Endothelial cell of umbilical vein (primary cell): ENCODE measurements around the gene PRRC2B. TPM values are rescaled to one million over a fixed set of nuclear protein-coding genes. Genes with fewer than 3 reads are reported as not detected.

ENCODE experiments used
- BruUV-seq: library from RNA; stranded (reverse); fragments of 400-500 nt; replicated peaks from 2 replicates; lab custom pipeline; 2021; lab: Mats Ljungman, UMichigan
- CTCF ChIA-PET: fragments of 300-600, 350-600 bp; sonication (Branson Sonifier 250); formaldehyde crosslinking; loops from one replicate; lab custom pipeline; 2021; ENCODE audit warnings: antibody characterized with exemption, inconsistent platforms; lab: Charles Lee
- POLR2A ChIA-PET: fragments of 300-600, 350-600 bp; sonication (Branson Sonifier 250); formaldehyde crosslinking; loops from one replicate; lab custom pipeline; 2021; ENCODE audit warnings: antibody characterized with exemption, inconsistent platforms; lab: Charles Lee
- DNase-seq: peaks from one replicate; pipeline ENCODE4 v3.0.0-alpha.2; 2011; ENCODE audit warnings: low read depth, low spot score
- FAIRE-seq: peaks from 2 replicates; lab custom pipeline; 2011; peaks lifted over from hg19 to GRCh38; lab: Jason Lieb, UNC
- H2AFZ ChIP-seq: 2 replicates; pipeline ENCODE4 v1.6.0; 2012; ENCODE audit warnings: low read depth, low read length, control low read depth, inconsistent platforms
- H3K27ac ChIP-seq: 2 replicates; pipeline ENCODE4 v1.5.1; 2011; ENCODE audit warnings: low read depth, mild to moderate bottlenecking, control low read depth, low read length, moderate library complexity; ENCODE audit not compliant: insufficient read depth
- H3K27me3 ChIP-seq, 2 experiments: 2 replicates each; pipeline versions ENCODE4 v1.6.0 to v1.6.1; 2011; ENCODE audit warnings: low read length in 2 of 2, mixed read lengths in 1 of 2; ENCODE audit not compliant: control insufficient read depth in 2 of 2, insufficient read depth in 2 of 2
- H3K36me3 ChIP-seq, 2 experiments: 2 replicates in 1 of 2; 3 replicates in 1 of 2; pipeline ENCODE4 v1.5.1; 2011; ENCODE audit warnings: low read length in 2 of 2, mild to moderate bottlenecking in 1 of 2, moderate library complexity in 1 of 2; ENCODE audit not compliant: control insufficient read depth in 2 of 2, insufficient read depth in 2 of 2; ENCODE audit errors: extremely low read depth in 1 of 2
- H3K4me1 ChIP-seq: 3 replicates; pipeline ENCODE4 v1.5.1; 2011; ENCODE audit warnings: mild to moderate bottlenecking, low read length; ENCODE audit not compliant: control insufficient read depth, insufficient read depth; ENCODE audit errors: extremely low read depth
- H3K4me2 ChIP-seq: 2 replicates; pipeline ENCODE4 v1.6.1; 2011; ENCODE audit warnings: low read length, control low read depth, mixed read lengths; ENCODE audit not compliant: insufficient read depth
- H3K4me3 ChIP-seq, 3 experiments: fragments of 200-600 bp in 1 of 3; sonication (generic), shearing (Covaris generic) in 1 of 3; replicated peaks in 1 of 3; 2 replicates each; pipeline ENCODE4 v1.5.1; 2011 to 2016; ENCODE audit warnings: control low read depth in 3 of 3, low read length in 3 of 3, mild to moderate bottlenecking in 2 of 3, inconsistent platforms in 1 of 3, low read depth in 1 of 3, moderate library complexity in 1 of 3; ENCODE audit not compliant: insufficient read depth in 1 of 3
- H3K79me2 ChIP-seq: 2 replicates; pipeline ENCODE4 v1.6.0; 2012; ENCODE audit warnings: low read length, inconsistent platforms; ENCODE audit not compliant: control insufficient read depth, insufficient read depth
- H3K9ac ChIP-seq: replicated peaks from 2 replicates; pipeline ENCODE3; 2011; ENCODE audit warnings: low read length, control low read depth; ENCODE audit not compliant: insufficient read depth; ENCODE audit errors: extremely low read depth
- H3K9me1 ChIP-seq: replicated peaks from 3 replicates; pipeline ENCODE4 v1.6.0; 2011; ENCODE audit warnings: mild to moderate bottlenecking, low read length; ENCODE audit not compliant: control insufficient read depth, insufficient read depth; ENCODE audit errors: extremely low read depth
- H3K9me3 ChIP-seq: replicated peaks from 2 replicates; pipeline ENCODE4 v1.5.1; 2012; ENCODE audit warnings: low read length, inconsistent platforms; ENCODE audit not compliant: control insufficient read depth, insufficient read depth
- H4K20me1 ChIP-seq: replicated peaks from 2 replicates; pipeline ENCODE3; 2011; ENCODE audit warnings: mild to moderate bottlenecking, low read length; ENCODE audit not compliant: control insufficient read depth, insufficient read depth; ENCODE audit errors: extremely low read depth
- GATA2 ChIP-seq: IDR thresholded peaks from 2 replicates; pipeline ENCODE4 v1.7.0; 2011; ENCODE audit warnings: low read depth, mild to moderate bottlenecking, moderate library complexity, mixed read lengths, low read length; ENCODE audit not compliant: insufficient read length, insufficient read depth
- JUN ChIP-seq: IDR thresholded peaks from 2 replicates; pipeline ENCODE4 v1.6.1; 2011; ENCODE audit warnings: borderline replicate concordance, low read depth; ENCODE audit not compliant: insufficient read length, insufficient read depth
- POLR2AphosphoS5 ChIP-seq: IDR thresholded peaks from 2 replicates; pipeline ENCODE4 v1.6.1; 2012; ENCODE audit warnings: low read depth, mild to moderate bottlenecking, control low read depth, low read length, moderate library complexity; ENCODE audit not compliant: insufficient read depth
- dilution Hi-C: fragments of 300-500 bp; cut with MboI; formaldehyde crosslinking; loops from one replicate; pipeline ENCODE4 v1.15.0; 2019; ENCODE audit warnings: low sequenced_read_pairs; ENCODE audit not compliant: extremely low pct_ligation_motif_present
- intact Hi-C: fragments of 100-400 bp; cut with micrococcal nuclease; formaldehyde crosslinking; loops from one replicate; pipeline ENCODE4 v1.10.0; 2022
- polyA plus RNA-seq, 4 experiments: library from polyadenylated mRNA; depleted of rRNA in 3 of 4; stranded (reverse) in 3 of 4; unstranded in 1 of 4; fragments of >200 nt; gene quantifications; 2 replicates each; pipeline versions ENCODE4 v1.2.1 to v1.2.3, GENCODE V29; 2011 to 2012; ENCODE audit warnings: missing spikeins in 1 of 4
- total RNA-seq: library from RNA; stranded (reverse); gene quantifications from 2 replicates; pipeline ENCODE4 v1.2.3, GENCODE V29; 2021
- TF ChIP-seq, protein P1 (sequence below), 2 donors: IDR thresholded peaks; 1 replicate in 1 of 2; 2 replicates in 1 of 2; pipeline ENCODE4 v1.5.1; 2011; ENCODE audit warnings: low read length in 2 of 2, mild to moderate bottlenecking in 2 of 2, moderate library complexity in 2 of 2, control low read depth in 1 of 2, inconsistent platforms in 1 of 2, low read depth in 1 of 2; ENCODE audit not compliant: insufficient read depth in 1 of 2; ENCODE audit errors: extremely low read depth in 1 of 2
- TF ChIP-seq, protein P2 (sequence below): IDR thresholded peaks from 2 replicates; pipeline ENCODE4 v1.6.1; 2011; ENCODE audit not compliant: insufficient read depth, insufficient read length

The PRRC2B gene
- total and polyA plus RNA-seq, 2 donors (not counting 3 experiments of a cell fraction or from before 2014, with no cell fraction given), result 35.6 to 256 TPM

DNA sequence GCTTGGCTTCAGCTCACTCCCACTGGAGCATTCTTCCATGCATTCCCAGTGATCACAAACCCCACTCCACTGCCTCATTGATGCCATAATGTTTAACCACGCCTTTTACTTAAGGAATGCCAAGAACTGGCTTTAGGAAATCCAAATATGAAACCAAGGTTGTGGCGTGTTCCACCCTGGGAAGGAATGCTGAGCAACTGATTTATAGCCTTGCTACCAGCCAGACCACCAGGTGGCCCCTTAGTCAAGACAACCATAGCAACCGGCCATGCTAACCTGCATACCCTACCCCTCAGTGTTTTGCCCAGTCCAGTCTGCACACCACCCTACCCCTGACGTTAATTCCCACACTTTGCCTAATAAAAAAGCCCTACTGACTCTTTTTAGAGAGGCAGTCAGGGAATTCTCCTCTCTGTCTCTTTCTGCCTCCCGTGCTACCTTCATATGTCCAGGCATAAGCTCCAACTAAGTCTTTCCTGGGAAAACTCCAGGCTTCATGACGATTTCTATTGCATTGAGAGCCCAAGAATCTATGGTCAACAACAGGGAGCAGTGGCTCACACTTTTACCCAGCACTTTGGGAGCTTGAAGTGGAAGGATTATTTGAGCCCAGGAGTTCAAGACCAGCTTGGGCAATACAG is 27.0 kb upstream of the PRRC2B start:
- dilution Hi-C loops, result no loop called here
- peak; percentile 60 for DNase-seq
- H3K9me1 ChIP-seq, result no peaks in the 10 kb centered on the region
- no peaks in the 10 kb centered on the region for H4K20me1 ChIP-seq
- no peaks in the 10 kb centered on the region for H3K9me3 ChIP-seq
- TF ChIP-seq GATA2, result no peak
- TF ChIP-seq, protein P1, sequence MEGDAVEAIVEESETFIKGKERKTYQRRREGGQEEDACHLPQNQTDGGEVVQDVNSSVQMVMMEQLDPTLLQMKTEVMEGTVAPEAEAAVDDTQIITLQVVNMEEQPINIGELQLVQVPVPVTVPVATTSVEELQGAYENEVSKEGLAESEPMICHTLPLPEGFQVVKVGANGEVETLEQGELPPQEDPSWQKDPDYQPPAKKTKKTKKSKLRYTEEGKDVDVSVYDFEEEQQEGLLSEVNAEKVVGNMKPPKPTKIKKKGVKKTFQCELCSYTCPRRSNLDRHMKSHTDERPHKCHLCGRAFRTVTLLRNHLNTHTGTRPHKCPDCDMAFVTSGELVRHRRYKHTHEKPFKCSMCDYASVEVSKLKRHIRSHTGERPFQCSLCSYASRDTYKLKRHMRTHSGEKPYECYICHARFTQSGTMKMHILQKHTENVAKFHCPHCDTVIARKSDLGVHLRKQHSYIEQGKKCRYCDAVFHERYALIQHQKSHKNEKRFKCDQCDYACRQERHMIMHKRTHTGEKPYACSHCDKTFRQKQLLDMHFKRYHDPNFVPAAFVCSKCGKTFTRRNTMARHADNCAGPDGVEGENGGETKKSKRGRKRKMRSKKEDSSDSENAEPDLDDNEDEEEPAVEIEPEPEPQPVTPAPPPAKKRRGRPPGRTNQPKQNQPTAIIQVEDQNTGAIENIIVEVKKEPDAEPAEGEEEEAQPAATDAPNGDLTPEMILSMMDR (IDR thresholded peaks at IDR 0.05; ENCODE audit: extremely low read depth in 1 of 2, insufficient read depth in 1 of 2, low read depth in 1 of 2, low read length in 2 of 2), result peak; percentile 28 to 54
- FAIRE-seq, result peak; percentile 87
- ChIA-PET CTCF (interaction anchor here (0.7 to 3.2 kb wide), 24 partner anchors 12 to 193 kb away, joined by 3 to 27 read pairs (median 4); partner anchors contain the start of gene POMT1), POLR2A (no interaction called here)
- no peak overlapping the region for H3K9ac ChIP-seq
- H3K79me2 ChIP-seq, result no peaks in the 10 kb centered on the region
- H3K4me2 ChIP-seq, result no peak overlapping the region
- intact Hi-C loops, result loop anchor here (2.0 to 5.0 kb wide), 2 partner anchors 110 to 136 kb away; partner anchors contain the start of gene POMT1
- BruUV-seq, result no TSS peak
- H3K27ac ChIP-seq, result no peak overlapping the region
- H2AFZ ChIP-seq, result peak overlapping the region; percentile 49
- H3K36me3 ChIP-seq, result no peaks in the 10 kb centered on the region
- H3K4me3 ChIP-seq, result no peak overlapping the region
- no peaks in the 10 kb centered on the region for H3K4me1 ChIP-seq
- H3K27me3 ChIP-seq, result no peaks in the 10 kb centered on the region

DNA sequence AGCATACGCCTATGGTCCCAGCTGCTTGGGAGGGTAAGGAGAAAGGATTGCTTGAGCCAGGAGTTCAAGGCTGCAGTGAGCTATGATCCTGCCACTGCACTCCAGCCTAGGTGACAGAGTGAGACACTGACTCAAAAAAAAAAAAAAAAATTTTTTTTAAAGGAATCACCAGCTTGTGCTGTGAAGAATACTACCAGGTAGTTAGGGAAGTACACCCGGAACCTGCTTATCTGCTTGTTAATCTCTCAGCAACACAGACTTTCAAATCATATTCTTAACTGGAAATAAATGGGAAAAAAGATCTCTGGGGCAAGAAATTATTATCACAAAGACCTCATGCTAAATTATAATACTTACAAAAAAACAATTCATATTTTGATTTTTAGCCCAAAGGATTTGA is 26.4 kb upstream of the PRRC2B start:
- H2AFZ ChIP-seq, result no peak overlapping the region
- no peaks in the 10 kb centered on the region for H4K20me1 ChIP-seq
- H3K4me2 ChIP-seq, result no peak overlapping the region
- FAIRE-seq (no peak), DNase-seq (no peak)
- no peak for TF ChIP-seq JUN
- TF ChIP-seq, protein P2, sequence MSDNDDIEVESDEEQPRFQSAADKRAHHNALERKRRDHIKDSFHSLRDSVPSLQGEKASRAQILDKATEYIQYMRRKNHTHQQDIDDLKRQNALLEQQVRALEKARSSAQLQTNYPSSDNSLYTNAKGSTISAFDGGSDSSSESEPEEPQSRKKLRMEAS, result no peak
- TF ChIP-seq, protein P1 (IDR thresholded peaks at IDR 0.05; ENCODE audit: extremely low read depth in 1 of 2, insufficient read depth in 1 of 2, low read depth in 1 of 2, low read length in 2 of 2), result no peak
- TF ChIP-seq POLR2AphosphoS5, result no peak
- intact Hi-C loops (loop anchor here (2.0 to 5.0 kb wide), 2 partner anchors 110 to 135 kb away; partner anchors contain the start of gene POMT1), dilution Hi-C loops (no loop called here)
- H3K36me3 ChIP-seq, result no peaks in the 10 kb centered on the region
- ChIA-PET POLR2A (interaction anchor here (0.8 kb wide), 1 partner anchor 923 kb away, joined by 6 read pairs; no protein-coding TSS in a partner anchor), CTCF (interaction anchor here (0.7 to 3.2 kb wide), 20 partner anchors 12 to 192 kb away, joined by 3 to 27 read pairs (median 4); partner anchors contain the start of gene POMT1)
- H3K4me3 ChIP-seq, result no peak overlapping the region
- H3K27ac ChIP-seq, result no peak overlapping the region
- H3K4me1 ChIP-seq, result peaks cover 1% of the 10 kb centered on the region
- no peaks in the 10 kb centered on the region for H3K9me3 ChIP-seq
- no peaks in the 10 kb centered on the region for H3K9me1 ChIP-seq
- no peaks in the 10 kb centered on the region for H3K27me3 ChIP-seq
- no peaks in the 10 kb centered on the region for H3K79me2 ChIP-seq
- no peak overlapping the region for H3K9ac ChIP-seq
- no TSS peak for BruUV-seq
